SU-DHL-6 (cell line): ENCODE data around the gene ZRANB3.
"Not testable (repeated sequence)": the region's sequence is repeated elsewhere in the genome, so short reads cannot be mapped to it uniquely, and the experiment has no call there.

Experiments used
- H2AFZ ChIP-seq: fragments of 200-600 bp; sonication (generic); 2 replicates; pipeline ENCODE4 v1.6.1; 2014; ENCODE audit warnings: low read depth, mild to moderate bottlenecking, moderate library complexity, mixed read lengths, antibody characterized with exemption, low read length; ENCODE audit not compliant: severe bottlenecking
- H3F3A ChIP-seq: fragments of 200-600 bp; shearing (Covaris generic); 2 replicates; pipeline ENCODE4 v1.6.0; 2016; ENCODE audit warnings: antibody characterized with exemption, mild to moderate bottlenecking; ENCODE audit not compliant: insufficient read depth
- H3K27ac ChIP-seq: fragments of 200-600 bp; sonication (generic); 2 replicates; pipeline ENCODE4 v1.5.1; 2016; ENCODE audit warnings: low read depth, mild to moderate bottlenecking, low read length, moderate library complexity, mixed read lengths
- H3K27me3 ChIP-seq: fragments of 200-600 bp; sonication (generic), shearing (Covaris generic); 2 replicates; pipeline ENCODE4 v1.6.0; 2014; ENCODE audit warnings: mild to moderate bottlenecking, low read length
- H3K36me3 ChIP-seq: fragments of 200-600 bp; sonication (generic); 2 replicates; pipeline ENCODE4 v1.6.1; 2014; ENCODE audit warnings: mild to moderate bottlenecking, low read length, mixed read lengths
- H3K4me2 ChIP-seq: fragments of 300-600, 200-600 bp; shearing (Covaris generic), sonication (generic); 2 replicates; pipeline ENCODE4 v1.6.0; 2014; ENCODE audit warnings: low read length, low read depth, mild to moderate bottlenecking; ENCODE audit not compliant: poor library complexity, severe bottlenecking
- H3K4me3 ChIP-seq: fragments of 200-600 bp; sonication (generic); 2 replicates; pipeline ENCODE4 v1.5.1; 2014; ENCODE audit warnings: antibody characterized with exemption, low read length, mild to moderate bottlenecking, mixed read lengths; ENCODE audit not compliant: insufficient read depth, poor library complexity, severe bottlenecking
- H3K79me2 ChIP-seq: fragments of 200-600 bp; sonication (generic); 2 replicates; pipeline ENCODE4 v1.6.1; 2014; ENCODE audit warnings: mild to moderate bottlenecking, low read length, moderate library complexity; ENCODE audit not compliant: insufficient read depth
- H3K9ac ChIP-seq: fragments of 200-600 bp; sonication (generic); 2 replicates; pipeline ENCODE4 v1.7.0; 2014; ENCODE audit warnings: mild to moderate bottlenecking, low read length
- H3K9me2 ChIP-seq: fragments of 200-600 bp; sonication (generic); replicated peaks from 2 replicates; pipeline ENCODE4 v1.6.1; 2014; ENCODE audit warnings: low read length; ENCODE audit not compliant: insufficient read depth
- H3K9me3 ChIP-seq: fragments of 200-600 bp; sonication (generic); 2 replicates; pipeline ENCODE4 v1.6.1; 2014; ENCODE audit warnings: low read length, mixed read lengths; ENCODE audit not compliant: insufficient read depth
- H4K20me1 ChIP-seq: fragments of 200-600 bp; sonication (generic); 2 replicates; pipeline ENCODE4 v1.6.1; 2014; ENCODE audit warnings: low read depth, mild to moderate bottlenecking, antibody characterized with exemption, low read length, moderate library complexity, mixed read lengths
- EZH2phosphoT487 ChIP-seq: fragments of 200-600 bp; sonication (generic), shearing (Covaris generic); conservative IDR thresholded peaks from 2 replicates; pipeline ENCODE4 v1.6.1; 2018; ENCODE audit warnings: mild to moderate bottlenecking, antibody characterized with exemption, low read length, moderate library complexity, mixed read lengths
- TF ChIP-seq, protein P1 (sequence below): fragments of 200-600 bp; sonication (generic); IDR thresholded peaks from one replicate; pipeline ENCODE4 v1.5.1; 2017; ENCODE audit warnings: antibody characterized with exemption, mild to moderate bottlenecking, low read length, moderate library complexity; ENCODE audit not compliant: insufficient read depth, poor library complexity, severe bottlenecking

ZRANB3 gene

DNA sequence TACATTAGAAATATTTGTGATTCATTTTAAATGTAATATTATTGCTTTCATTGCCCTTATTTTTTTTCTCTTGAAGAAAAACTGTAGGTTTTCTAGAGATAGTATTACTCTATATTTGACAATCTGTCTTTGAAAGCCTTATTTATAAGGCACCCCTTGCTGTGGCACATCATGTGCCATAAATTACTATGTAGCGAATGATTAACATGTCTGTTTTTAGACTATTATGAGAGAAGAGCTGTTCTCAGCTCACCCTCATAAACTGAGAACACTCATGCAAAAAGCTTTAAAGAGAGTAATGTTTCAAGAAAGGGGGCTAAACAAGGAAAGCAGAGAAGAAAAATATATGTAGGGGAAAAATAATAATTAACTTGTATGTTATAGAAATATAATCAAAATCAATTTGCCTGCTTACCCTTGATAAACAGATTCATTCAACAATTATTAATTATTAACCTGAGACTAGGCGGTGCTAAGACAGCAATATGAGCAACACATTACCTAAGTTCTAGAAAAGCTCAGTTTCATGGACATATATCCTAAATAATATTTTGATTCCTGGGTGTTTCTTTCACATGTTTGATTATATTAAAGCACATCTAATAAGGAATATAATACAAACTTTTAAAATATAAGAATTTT, 409.9 kb downstream of the ZRANB3 start:
- Histone ChIP-seq H3K27me3 (no peaks in the 10 kb centered on the region), H2AFZ (no peak overlapping the region), H3K9ac (no peak overlapping the region), H4K20me1 (no peaks in the 10 kb centered on the region), H3K79me2 (no peaks in the 10 kb centered on the region), H3K4me3 (no peak overlapping the region), H3K27ac (no peak overlapping the region), H3K9me3 (no peaks in the 10 kb centered on the region), H3K9me2 (no peaks in the 10 kb centered on the region), H3K4me2 (no peak overlapping the region), H3K36me3 (peaks cover 46% of the 10 kb centered on the region), H3F3A (peaks cover 14% of the 10 kb centered on the region; the same call in 1 of the 2 replicates)
- no peak for TF ChIP-seq EZH2phosphoT487
- TF ChIP-seq, protein P1, sequence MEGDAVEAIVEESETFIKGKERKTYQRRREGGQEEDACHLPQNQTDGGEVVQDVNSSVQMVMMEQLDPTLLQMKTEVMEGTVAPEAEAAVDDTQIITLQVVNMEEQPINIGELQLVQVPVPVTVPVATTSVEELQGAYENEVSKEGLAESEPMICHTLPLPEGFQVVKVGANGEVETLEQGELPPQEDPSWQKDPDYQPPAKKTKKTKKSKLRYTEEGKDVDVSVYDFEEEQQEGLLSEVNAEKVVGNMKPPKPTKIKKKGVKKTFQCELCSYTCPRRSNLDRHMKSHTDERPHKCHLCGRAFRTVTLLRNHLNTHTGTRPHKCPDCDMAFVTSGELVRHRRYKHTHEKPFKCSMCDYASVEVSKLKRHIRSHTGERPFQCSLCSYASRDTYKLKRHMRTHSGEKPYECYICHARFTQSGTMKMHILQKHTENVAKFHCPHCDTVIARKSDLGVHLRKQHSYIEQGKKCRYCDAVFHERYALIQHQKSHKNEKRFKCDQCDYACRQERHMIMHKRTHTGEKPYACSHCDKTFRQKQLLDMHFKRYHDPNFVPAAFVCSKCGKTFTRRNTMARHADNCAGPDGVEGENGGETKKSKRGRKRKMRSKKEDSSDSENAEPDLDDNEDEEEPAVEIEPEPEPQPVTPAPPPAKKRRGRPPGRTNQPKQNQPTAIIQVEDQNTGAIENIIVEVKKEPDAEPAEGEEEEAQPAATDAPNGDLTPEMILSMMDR = no peak

DNA sequence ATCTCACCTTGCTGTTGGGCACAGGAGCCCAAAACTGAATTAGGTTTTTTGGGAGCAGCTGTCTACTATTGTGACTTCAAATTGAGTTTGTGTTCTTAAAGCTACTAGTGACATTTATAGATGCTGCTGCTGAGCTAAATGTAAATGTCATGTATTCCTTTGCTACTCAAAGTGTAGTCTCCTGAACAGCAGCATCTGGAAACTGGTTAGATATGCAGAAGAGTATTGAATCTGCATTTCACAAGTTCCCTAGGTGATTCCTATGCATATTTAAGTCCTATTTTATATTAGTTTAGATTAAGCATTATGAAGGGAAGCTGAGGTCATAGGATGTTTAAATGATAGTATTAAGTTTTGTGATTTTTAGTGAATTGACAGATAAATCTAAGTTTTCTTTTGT, 411.4 kb downstream of the ZRANB3 start:
- no peaks in the 10 kb centered on the region for H3K27me3 ChIP-seq
- H3K79me2 ChIP-seq = no peaks in the 10 kb centered on the region
- H3K36me3 ChIP-seq = peaks cover 42% of the 10 kb centered on the region
- no peak overlapping the region for H2AFZ ChIP-seq
- no peaks in the 10 kb centered on the region for H4K20me1 ChIP-seq
- H3K9me2 ChIP-seq = no peaks in the 10 kb centered on the region
- no peak overlapping the region for H3K4me3 ChIP-seq
- H3K4me2 ChIP-seq = no peak overlapping the region
- no peaks in the 10 kb centered on the region for H3K9me3 ChIP-seq
- no peak overlapping the region for H3K27ac ChIP-seq
- TF ChIP-seq, protein P1 = no peak
- no peak for TF ChIP-seq EZH2phosphoT487
- H3K9ac ChIP-seq = no peak overlapping the region
- peaks cover 17% of the 10 kb centered on the region; the same call in 1 of the 2 replicates for H3F3A ChIP-seq

DNA sequence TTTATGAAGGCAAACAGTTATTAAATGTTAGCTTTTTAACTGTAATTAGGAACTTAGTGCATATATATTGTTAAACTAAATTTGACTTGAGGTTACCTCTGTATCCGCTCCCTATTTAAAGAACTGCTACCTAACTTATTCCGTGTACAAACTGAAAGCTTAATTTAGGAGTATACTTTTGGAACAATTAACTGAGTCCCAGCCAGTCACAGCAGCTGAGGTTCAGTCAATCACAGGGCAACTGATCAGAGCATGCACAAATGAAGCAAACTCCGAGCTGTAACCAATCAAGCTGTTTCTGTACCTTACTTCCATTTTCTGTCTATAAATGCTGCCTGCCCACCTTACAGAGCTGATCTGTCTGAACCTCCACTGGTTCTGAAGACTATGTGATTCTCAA, 417.7 kb downstream of the ZRANB3 start:
- Histone ChIP-seq H3K4me2 (no peak overlapping the region), H3K36me3 (peaks cover 30% of the 10 kb centered on the region), H4K20me1 (no peaks in the 10 kb centered on the region), H3K27ac (no peak overlapping the region), H3K79me2 (peaks cover 4% of the 10 kb centered on the region; the same call in 1 of the 2 replicates), H3K9ac (no peak overlapping the region), H3K9me3 (no peaks in the 10 kb centered on the region), H3K27me3 (no peaks in the 10 kb centered on the region), H3K9me2 (no peaks in the 10 kb centered on the region), H3F3A (peaks cover 17% of the 10 kb centered on the region; the same call in 1 of the 2 replicates), H2AFZ (no peak overlapping the region), H3K4me3 (no peak overlapping the region)
- TF ChIP-seq EZH2phosphoT487 = no peak
- TF ChIP-seq, protein P1 = no peak

DNA sequence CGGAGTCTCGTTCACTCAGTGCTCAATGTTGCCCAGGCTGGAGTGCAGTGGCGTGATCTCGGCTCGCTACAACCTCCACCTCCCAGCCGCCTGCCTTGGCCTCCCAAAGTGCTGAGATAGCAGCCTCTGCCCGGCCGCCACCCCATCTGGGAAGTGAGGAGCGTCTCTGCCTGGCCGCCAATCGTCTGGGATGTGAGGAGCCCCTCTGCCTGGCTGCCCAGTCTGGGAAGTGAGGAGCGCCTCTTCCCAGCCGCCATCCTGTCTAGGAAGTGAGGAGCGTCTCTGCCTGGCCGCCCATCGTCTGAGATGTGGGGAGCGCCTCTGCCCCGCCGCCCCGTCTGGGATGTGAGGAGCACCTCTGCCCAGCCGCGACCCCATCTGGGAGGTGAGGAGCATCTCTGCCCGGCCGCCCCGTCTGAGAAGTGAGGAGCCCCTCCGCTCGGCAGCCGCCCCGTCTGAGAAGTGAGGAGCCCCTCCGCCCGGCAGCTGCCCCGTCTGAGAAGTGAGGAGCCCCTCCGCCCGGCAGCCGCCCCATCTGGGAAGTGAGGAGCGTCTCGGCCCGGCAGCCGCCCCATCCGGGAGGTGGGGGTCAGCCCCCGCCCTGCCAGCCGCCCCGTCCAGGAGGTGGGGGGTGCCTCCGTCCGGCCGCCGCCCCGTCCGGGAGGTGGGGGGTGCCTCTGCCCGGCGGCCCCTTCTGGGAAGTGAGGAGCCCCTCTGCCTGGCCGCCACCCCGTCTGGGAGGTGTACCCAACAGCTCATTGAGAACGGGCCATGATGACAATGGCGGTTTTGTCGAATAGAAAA, 425.3 kb downstream of the ZRANB3 start:
- not testable (repeated sequence) for H3K27me3 ChIP-seq, H3K9me2 ChIP-seq, H3K27ac ChIP-seq, H3K4me3 ChIP-seq, H3F3A ChIP-seq, H3K9ac ChIP-seq, H3K79me2 ChIP-seq, H3K9me3 ChIP-seq, H3K4me2 ChIP-seq, H2AFZ ChIP-seq, H4K20me1 ChIP-seq
- H3K36me3 ChIP-seq = peaks cover 37% of the 10 kb centered on the region
